Erythroblast (primary cell): ENCODE results near the gene ASB6.

Source experiments
- GATA1 ChIP-seq: IDR thresholded peaks from 2 replicates; pipeline ENCODE4 v1.6.1; 2011; ENCODE audit warnings: low read depth, mild to moderate bottlenecking, control low read depth, low read length, moderate library complexity
- POLR2A ChIP-seq: IDR thresholded peaks from 2 replicates; pipeline ENCODE4 v1.6.1; 2011; ENCODE audit warnings: mild to moderate bottlenecking, low read length

GRCh38 chr9:129615407-129616285, 26.3 kb downstream of the ASB6 start:
- TF ChIP-seq POLR2A (no peak), GATA1 (no peak)
